HepG2 (cell line): ENCODE data around the gene COBLL1. TPM values are rescaled to one million over a fixed set of nuclear protein-coding genes. Genes with fewer than 3 reads are reported as not detected.

Source experiments
- AKNA ChIP-seq: sonication (generic); formaldehyde crosslinking; IDR thresholded peaks from 2 replicates; pipeline ENCODE4 v1.4.0; 2020; ENCODE audit warnings: missing genetic modification reagents, borderline replicate concordance
- CREBL2 ChIP-seq: sonication (generic); formaldehyde crosslinking; IDR thresholded peaks from 2 replicates; pipeline ENCODE4 v1.8.1; 2023; ENCODE audit warnings: missing genetic modification reagents, mild to moderate bottlenecking, borderline replicate concordance
- HDAC6 ChIP-seq: fragments of 200-600 bp; sonication (generic); IDR thresholded peaks from 2 replicates; pipeline ENCODE4 v1.7.0; 2017; ENCODE audit warnings: mild to moderate bottlenecking, antibody characterized with exemption, low read length, low read depth
- HNRNPH1 ChIP-seq: fragments of 200-400 bp; formaldehyde crosslinking; optimal IDR thresholded peaks from 2 replicates; pipeline ENCODE3; 2017; ENCODE audit warnings: mild to moderate bottlenecking, low read depth, low read length
- IKZF5 ChIP-seq: IDR thresholded peaks from 2 replicates; pipeline ENCODE4 v1.6.1; 2018; ENCODE audit warnings: missing genetic modification reagents, mild to moderate bottlenecking, missing compliant biosample characterization
- LRRFIP1 ChIP-seq: sonication (generic); formaldehyde crosslinking; conservative IDR thresholded peaks from 2 replicates; pipeline ENCODE4 v1.4.0; 2020; ENCODE audit warnings: missing genetic modification reagents
- MAFK ChIP-seq, 2 experiments: IDR thresholded peaks in 1 of 2; conservative IDR thresholded peaks in 1 of 2; 2 replicates each; pipeline ENCODE4 v1.6.1; 2011; ENCODE audit warnings: improper control_type of control experiment in 2 of 2, low read length in 2 of 2
- NRL ChIP-seq: sonication (generic); formaldehyde crosslinking; IDR thresholded peaks from 2 replicates; pipeline ENCODE4 v1.5.0; 2020; ENCODE audit warnings: missing genetic modification reagents, mild to moderate bottlenecking, moderate library complexity, borderline replicate concordance
- PLSCR1 ChIP-seq: sonication (generic); formaldehyde crosslinking; IDR thresholded peaks from 2 replicates; pipeline ENCODE4 v1.5.0; 2020; ENCODE audit warnings: missing genetic modification reagents, mild to moderate bottlenecking, borderline replicate concordance
- RORA ChIP-seq: sonication (generic); formaldehyde crosslinking; IDR thresholded peaks from 2 replicates; pipeline ENCODE4 v1.5.0; 2020; ENCODE audit warnings: mild to moderate bottlenecking, missing genetic modification reagents, moderate library complexity
- SRSF9 ChIP-seq: fragments of 200-400 bp; formaldehyde crosslinking; IDR thresholded peaks from 2 replicates; pipeline ENCODE4 v1.6.1; 2018; ENCODE audit warnings: borderline replicate concordance, mild to moderate bottlenecking, low read depth, low read length; ENCODE audit not compliant: insufficient read depth, poor library complexity, severe bottlenecking
- TEAD3 ChIP-seq: optimal IDR thresholded peaks from 2 replicates; pipeline ENCODE3; 2016; ENCODE audit warnings: borderline replicate concordance
- ZNF275 ChIP-seq: sonication (generic); formaldehyde crosslinking; IDR thresholded peaks from 2 replicates; pipeline ENCODE4 v1.8.0; 2022; ENCODE audit warnings: missing genetic modification reagents, mild to moderate bottlenecking, inconsistent platforms, borderline replicate concordance
- ZNF563 ChIP-seq: sonication (generic); formaldehyde crosslinking; IDR thresholded peaks from 2 replicates; pipeline ENCODE4 v1.8.0; 2022; ENCODE audit warnings: mild to moderate bottlenecking, moderate library complexity, missing genetic modification reagents
- ZNF784 ChIP-seq: sonication (generic); formaldehyde crosslinking; IDR thresholded peaks from 2 replicates; pipeline ENCODE4 v1.5.1; 2020; ENCODE audit warnings: missing genetic modification reagents, mild to moderate bottlenecking, borderline replicate concordance
- polyA plus RNA-seq, 8 experiments: library from polyadenylated mRNA; depleted of rRNA in 3 of 8; stranded (reverse) in 7 of 8; unstranded in 1 of 8; fragments of >200 nt; fragmentation: Illumina TruSeq in 4 of 8; extraction: Trizol in 4 of 8; gene quantifications; 2 replicates each; pipeline versions ENCODE4 v1.2.1 to v1.2.3, GENCODE V29; 2011 to 2016; ENCODE audit warnings: low read depth in 4 of 8, missing spikeins in 1 of 8, mixed read lengths in 1 of 8; ENCODE audit not compliant: insufficient read depth in 1 of 8
- total RNA-seq, 5 experiments: library from RNA; depleted of rRNA; stranded (reverse); fragments of >200 nt; fragmentation: Illumina TruSeq; extraction: Trizol; gene quantifications; 2 replicates each; pipeline ENCODE4 v1.2.3, GENCODE V29; 2016; ENCODE audit warnings: low read depth in 1 of 5

COBLL1 gene
- total and polyA plus RNA-seq, 2 of the 13 experiments (the other 11 are each of a cell fraction or from before 2014, with no cell fraction given), result 32.6 to 86.8 TPM

- TF ChIP-seq AKNA (CRISPR knock-in tag) (no peak), PLSCR1 (CRISPR knock-in tag) (no peak), SRSF9 (no peak), ZNF784 (CRISPR knock-in tag) (no peak), HDAC6 (no peak; the same call in 1 of the 2 replicates), TEAD3 (peak; percentile 83), LRRFIP1 (CRISPR knock-in tag) (no peak), ZNF275 (CRISPR knock-in tag) (no peak), NRL (CRISPR knock-in tag) (no peak), CREBL2 (CRISPR knock-in tag) (no peak), HNRNPH1 (no peak), ZNF563 (CRISPR knock-in tag) (no peak), RORA (peak; percentile 66; the same call in 1 of the 2 replicates), MAFK (conservative IDR thresholded peaks at IDR 0.05 in 1 of 2, IDR thresholded peaks at IDR 0.05 in 1 of 2; ENCODE audit: low read length in 2 of 2) (no peak), IKZF5 (CRISPR knock-in tag) (peak; percentile 64; the same call in 1 of the 2 replicates)
Measured at GRCh38 chr2:164742738-164743317, 98.8 kb downstream of the COBLL1 start (continued).
